ENCODE results near the gene RMND5B. TPM values are rescaled to one million over a fixed set of nuclear protein-coding genes. Genes with fewer than 3 reads are reported as not detected.

RMND5B gene
- total and polyA plus RNA-seq, 2 experiments from 2014 or later: 17.5 to 19.9 TPM

DNA sequence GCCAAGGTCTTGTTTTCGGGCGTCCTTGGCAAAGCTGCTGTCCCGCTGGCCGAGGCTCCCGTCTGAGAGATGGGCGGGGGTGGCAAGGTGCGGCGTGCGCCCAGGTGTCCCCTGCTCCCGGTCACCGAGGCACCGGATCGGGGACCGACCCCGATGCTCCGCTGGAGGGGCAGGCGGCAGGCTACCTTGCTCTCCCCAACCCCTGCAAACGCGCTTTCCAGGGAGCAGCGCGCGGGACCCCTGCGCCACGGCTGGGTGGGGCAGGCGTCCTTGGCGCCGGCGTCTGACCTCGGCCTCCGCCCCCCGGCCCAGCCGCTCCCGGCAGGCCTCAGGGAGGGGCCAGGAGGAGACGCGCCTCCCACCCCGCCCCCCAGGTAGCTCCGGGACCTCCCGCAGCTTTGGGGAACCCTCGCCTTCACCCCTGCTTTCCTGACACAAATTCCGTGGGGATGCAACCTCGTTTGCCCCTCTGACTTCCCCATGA, 16.9 kb upstream of the RMND5B start:
- Histone ChIP-seq H3K4me3 (peak overlapping the region; percentile 50), H3K9ac (no peak overlapping the region), H3K9me3 (ENCODE audit: low read depth) (no peaks in the 10 kb centered on the region), H3K4me1 (ENCODE audit: insufficient read depth) (no peaks in the 10 kb centered on the region), H3K9me2 (ENCODE audit: insufficient read depth) (no peaks in the 10 kb centered on the region), H2AFZ (no peak overlapping the region; the same call in 1 of the 2 replicates), H3K27ac (no peak overlapping the region), H3K4me2 (ENCODE audit: unreplicated experiment) (peak overlapping the region; percentile 33), H4K20me1 (ENCODE audit: insufficient read depth) (no peaks in the 10 kb centered on the region), H3K27me3 (replicated peaks; ENCODE audit: insufficient read depth) (peaks cover 21% of the 10 kb centered on the region), H3K36me3 (ENCODE audit: low read depth) (no peaks in the 10 kb centered on the region), H3K79me2 (ENCODE audit: insufficient read depth) (no peaks in the 10 kb centered on the region), H3F3A (ENCODE audit: insufficient read depth) (peaks cover 10% of the 10 kb centered on the region)
- no peak for DNase-seq
- WGBS, 2 experiments (ENCODE audit: low coverage in 1 of 2, low lambda C conversion rate in 2 of 2, missing lambda C conversion rate in 2 of 2): 0 to 1% methylated on average over 17 to 32 of the region's 41 CpGs
- in situ Hi-C loops (cut with MboI): no loop called here
- TF ChIP-seq EZH2phosphoT487 (IDR thresholded peaks at IDR 0.05; ENCODE audit: insufficient read depth, low read depth): no peak
- TF ChIP-seq EZH2 (IDR thresholded peaks at IDR 0.05; ENCODE audit: insufficient read depth, poor library complexity, severe bottlenecking): no peak

GRCh38 chr5:178114325-178115135, 16.3 kb upstream of the RMND5B start:
- H3K36me3 ChIP-seq (ENCODE audit: low read depth): no peaks in the 10 kb centered on the region
- H3K9me3 ChIP-seq (ENCODE audit: low read depth): no peaks in the 10 kb centered on the region
- peaks cover 21% of the 10 kb centered on the region for H3K27me3 ChIP-seq (replicated peaks; ENCODE audit: insufficient read depth)
- H2AFZ ChIP-seq: no peak overlapping the region
- H3F3A ChIP-seq (ENCODE audit: insufficient read depth): peaks cover 10% of the 10 kb centered on the region
- H3K27ac ChIP-seq: no peak overlapping the region
- peak overlapping the region; percentile 33 for H3K4me2 ChIP-seq (ENCODE audit: unreplicated experiment)
- H3K4me1 ChIP-seq (ENCODE audit: insufficient read depth): no peaks in the 10 kb centered on the region
- in situ Hi-C loops (cut with MboI): no loop called here
- peak; percentile 27 for DNase-seq
- no peak overlapping the region for H3K9ac ChIP-seq
- no peaks in the 10 kb centered on the region for H3K9me2 ChIP-seq (ENCODE audit: insufficient read depth)
- no peaks in the 10 kb centered on the region for H3K79me2 ChIP-seq (ENCODE audit: insufficient read depth)
- WGBS, 2 experiments (ENCODE audit: low coverage in 1 of 2, low lambda C conversion rate in 2 of 2, missing lambda C conversion rate in 2 of 2): 21 to 23% methylated on average over 27 to 28 of the region's 28 CpGs
- H3K4me3 ChIP-seq: 0 out of 2 replicates have a peak overlapping the region, but pooled peaks have one; percentile 50
- no peaks in the 10 kb centered on the region for H4K20me1 ChIP-seq (ENCODE audit: insufficient read depth)
- TF ChIP-seq EZH2 (IDR thresholded peaks at IDR 0.05; ENCODE audit: insufficient read depth, poor library complexity, severe bottlenecking) (no peak), EZH2phosphoT487 (IDR thresholded peaks at IDR 0.05; ENCODE audit: insufficient read depth, low read depth) (no peak)

DNA sequence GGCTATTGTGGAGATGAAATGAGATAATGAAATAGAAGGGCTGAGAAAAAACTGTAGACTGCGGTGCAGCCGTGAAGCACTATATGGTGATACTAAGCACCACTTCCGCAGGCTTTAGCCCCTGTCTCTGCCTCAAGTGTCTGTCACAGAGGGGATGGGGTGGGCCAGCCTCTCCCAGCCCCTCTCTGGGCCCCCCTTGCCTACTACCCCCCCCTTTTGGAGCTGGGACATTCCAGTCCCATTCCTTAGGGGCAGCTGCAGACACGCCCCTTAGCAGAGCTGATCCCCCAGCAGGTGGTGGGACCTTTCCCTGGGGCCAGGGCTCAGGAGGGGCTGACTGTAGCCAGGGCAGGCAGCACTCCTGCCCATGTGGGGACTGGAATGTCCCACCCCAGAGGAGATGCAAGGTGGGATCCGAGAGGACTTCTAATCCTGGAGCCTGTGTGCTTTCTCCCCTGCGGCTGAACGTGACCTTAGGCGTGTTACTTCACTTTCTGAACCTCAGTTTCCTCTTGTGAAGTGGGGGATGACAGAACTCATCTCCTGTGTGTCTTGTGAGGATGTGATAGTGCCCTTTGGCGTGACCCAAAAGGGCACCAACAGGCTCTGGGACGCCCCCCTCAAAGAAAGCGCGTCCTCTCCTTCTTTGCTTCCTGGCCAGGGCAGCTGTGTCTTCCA, 15.5 kb upstream of the RMND5B start:
- in situ Hi-C loops (cut with MboI): no loop called here
- Histone ChIP-seq H3K4me1 (ENCODE audit: insufficient read depth) (no peaks in the 10 kb centered on the region), H3K79me2 (ENCODE audit: insufficient read depth) (no peaks in the 10 kb centered on the region), H4K20me1 (ENCODE audit: insufficient read depth) (no peaks in the 10 kb centered on the region), H3K27ac (no peak overlapping the region), H3F3A (ENCODE audit: insufficient read depth) (peaks cover 10% of the 10 kb centered on the region), H2AFZ (no peak overlapping the region), H3K4me2 (ENCODE audit: unreplicated experiment) (no peak overlapping the region), H3K9me3 (ENCODE audit: low read depth) (no peaks in the 10 kb centered on the region), H3K36me3 (ENCODE audit: low read depth) (no peaks in the 10 kb centered on the region), H3K9me2 (ENCODE audit: insufficient read depth) (no peaks in the 10 kb centered on the region), H3K9ac (no peak overlapping the region), H3K4me3 (no peak overlapping the region), H3K27me3 (replicated peaks; ENCODE audit: insufficient read depth) (peaks cover 21% of the 10 kb centered on the region)
- WGBS, 2 experiments (ENCODE audit: low coverage in 1 of 2, low lambda C conversion rate in 2 of 2, missing lambda C conversion rate in 2 of 2): 82 to 83% methylated on average over 12 of the region's 12 CpGs
- no peak for DNase-seq
- TF ChIP-seq EZH2phosphoT487 (IDR thresholded peaks at IDR 0.05; ENCODE audit: insufficient read depth, low read depth) (no peak), EZH2 (IDR thresholded peaks at IDR 0.05; ENCODE audit: insufficient read depth, poor library complexity, severe bottlenecking) (no peak)

- WGBS, 2 experiments (ENCODE audit: low coverage in 1 of 2, low lambda C conversion rate in 2 of 2, missing lambda C conversion rate in 2 of 2): 24 to 30% methylated on average over 6 to 7 of the region's 7 CpGs
- TF ChIP-seq EZH2phosphoT487 (IDR thresholded peaks at IDR 0.05; ENCODE audit: insufficient read depth, low read depth): no peak
- TF ChIP-seq EZH2 (IDR thresholded peaks at IDR 0.05; ENCODE audit: insufficient read depth, poor library complexity, severe bottlenecking): no peak
- Histone ChIP-seq H3K79me2 (ENCODE audit: insufficient read depth) (no peaks in the 10 kb centered on the region), H3K9me3 (ENCODE audit: low read depth) (no peaks in the 10 kb centered on the region), H3K27me3 (replicated peaks; ENCODE audit: insufficient read depth) (peaks cover 21% of the 10 kb centered on the region), H3K9me2 (ENCODE audit: insufficient read depth) (no peaks in the 10 kb centered on the region), H4K20me1 (ENCODE audit: insufficient read depth) (no peaks in the 10 kb centered on the region), H3K36me3 (ENCODE audit: low read depth) (no peaks in the 10 kb centered on the region), H3K4me3 (no peak overlapping the region), H2AFZ (no peak overlapping the region), H3F3A (ENCODE audit: insufficient read depth) (peaks cover 10% of the 10 kb centered on the region), H3K4me1 (ENCODE audit: insufficient read depth) (no peaks in the 10 kb centered on the region), H3K9ac (no peak overlapping the region), H3K4me2 (ENCODE audit: unreplicated experiment) (no peak overlapping the region), H3K27ac (no peak overlapping the region)
- in situ Hi-C loops (cut with MboI): no loop called here
- DNase-seq: no peak
Measured at GRCh38 chr5:178115814-178116142, 15.0 kb upstream of the RMND5B start.
